T47D (cell line): Measurements from ENCODE around the gene APBA2.

Source experiments
- DNase-seq, 2 experiments: peaks; one replicate each; pipeline versions ENCODE4 v3.0.0 to v3.0.0-alpha.2; 2011 to 2012; ENCODE audit warnings: low read depth in 1 of 2, low spot score in 1 of 2
- JUND ChIP-seq: IDR thresholded peaks from 2 replicates; pipeline ENCODE4 v1.6.1; 2012; ENCODE audit warnings: low read depth
- in situ Hi-C: cut with HindIII; loops from 2 replicates; pipeline ENCODE4 v1.10.0; 2016; ENCODE audit warnings: low sequenced_read_pairs, low pct_unique_long_range_greater_than_20kb

APBA2 gene

DNA sequence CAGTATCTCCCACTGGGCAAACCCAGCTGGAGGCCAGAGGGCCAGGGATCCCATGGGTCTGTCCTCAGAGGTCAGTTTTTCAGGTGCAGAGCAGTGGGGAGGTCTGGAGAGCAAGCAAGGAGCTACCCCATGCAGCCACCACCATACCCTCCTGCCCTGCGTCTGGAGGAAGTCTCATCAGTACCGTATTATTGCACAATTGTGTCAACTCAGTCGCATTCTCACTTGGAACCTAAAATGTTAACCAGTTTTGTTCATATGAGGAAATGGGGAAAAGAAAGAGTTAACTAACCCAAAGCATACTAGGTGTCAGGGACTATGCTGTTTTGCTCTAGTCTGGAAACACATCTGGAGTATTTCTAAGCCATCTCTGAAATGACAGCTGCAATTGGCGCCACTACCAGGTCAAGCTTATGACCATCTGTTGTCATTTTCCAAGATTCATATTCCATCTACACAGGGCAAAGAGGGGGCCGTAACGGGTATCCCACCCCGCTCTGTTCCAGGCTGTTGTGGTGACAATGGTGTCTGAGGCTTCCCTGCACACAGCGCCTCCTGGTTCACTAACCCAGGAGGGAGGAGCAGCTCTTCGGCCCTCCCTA is 16.9 kb upstream of the APBA2 start:
- in situ Hi-C loops: no loop called here
- TF ChIP-seq JUND: no peak

DNA sequence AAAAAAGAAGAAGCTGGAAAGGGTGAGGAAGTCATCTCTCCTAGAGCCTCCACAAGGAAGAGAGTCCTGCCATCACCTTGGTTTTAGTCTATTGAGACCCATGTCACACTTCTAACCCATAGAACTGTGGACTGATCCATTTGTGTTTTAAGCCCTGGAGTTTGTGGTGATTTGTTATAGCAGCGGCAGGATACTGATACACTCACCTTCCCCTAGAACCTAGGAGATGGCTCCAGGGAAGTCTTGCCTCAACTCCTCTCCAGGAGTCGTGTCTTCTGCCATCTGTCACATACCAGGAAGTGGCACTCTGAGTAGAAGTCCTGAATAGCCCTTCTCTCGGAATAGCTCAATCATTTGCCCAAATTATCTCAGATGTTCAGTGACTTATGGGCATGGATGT is 14.6 kb upstream of the APBA2 start:
- no peak for DNase-seq
- in situ Hi-C loops: no loop called here
- TF ChIP-seq JUND: no peak

More for the DNA sequence above, 16.9 kb upstream of the APBA2 start:
- no peak for DNase-seq

DNA sequence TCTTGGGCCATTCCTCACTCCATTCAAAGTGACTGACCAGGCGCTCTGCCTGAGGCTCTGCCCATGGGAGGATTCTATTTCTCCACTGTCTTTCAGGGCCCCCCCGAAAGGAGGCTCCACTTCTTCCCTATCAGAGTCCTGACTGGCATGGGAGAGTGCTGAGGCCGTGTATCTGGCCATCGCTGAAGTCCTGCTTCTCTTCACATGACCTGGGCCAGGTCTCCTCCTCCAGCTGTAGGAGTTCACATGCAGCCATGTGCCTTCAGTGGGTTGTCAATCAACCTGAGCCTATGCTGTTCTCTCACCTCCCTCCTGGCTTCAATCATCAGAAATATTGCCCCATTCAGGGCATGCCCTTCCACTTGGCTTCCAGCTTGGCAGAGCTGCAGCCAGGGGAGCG is 12.8 kb upstream of the APBA2 start:
- DNase-seq: no peak
- in situ Hi-C loops: no loop called here

DNA sequence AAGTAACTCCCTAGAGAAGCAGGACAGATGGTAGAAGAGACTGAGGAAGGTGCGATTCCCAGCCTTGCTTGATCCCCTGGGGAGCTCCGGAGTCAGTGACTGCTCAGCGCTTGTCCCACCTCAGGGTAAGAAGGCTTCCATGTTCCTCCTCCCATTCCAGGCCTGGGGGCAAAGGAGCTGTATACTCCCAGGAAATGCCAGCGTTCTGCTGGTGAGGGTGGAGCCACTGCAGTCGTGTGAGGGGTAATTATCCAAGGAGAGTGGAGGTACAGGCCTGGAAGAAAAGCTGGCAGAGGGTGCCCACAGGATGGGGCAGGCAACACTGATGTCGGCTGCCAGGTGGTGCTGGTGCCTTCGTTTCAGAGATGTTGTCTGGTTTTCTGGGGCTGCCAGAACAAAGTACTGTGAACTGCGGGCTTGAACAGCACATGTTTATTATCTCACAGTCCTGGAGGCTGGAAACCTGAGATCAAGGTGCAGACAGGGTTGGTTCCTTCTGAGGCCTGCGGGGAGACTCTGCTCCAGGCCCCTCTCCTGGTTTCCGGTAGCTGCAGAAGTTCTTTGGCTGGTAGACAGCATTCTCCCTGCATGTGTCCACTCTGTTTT is 12.1 kb upstream of the APBA2 start:
- in situ Hi-C loops: no loop called here
- no peak for TF ChIP-seq JUND
- DNase-seq: no peak

More for the DNA sequence above, 12.8 kb upstream of the APBA2 start:
- TF ChIP-seq JUND: no peak

DNA sequence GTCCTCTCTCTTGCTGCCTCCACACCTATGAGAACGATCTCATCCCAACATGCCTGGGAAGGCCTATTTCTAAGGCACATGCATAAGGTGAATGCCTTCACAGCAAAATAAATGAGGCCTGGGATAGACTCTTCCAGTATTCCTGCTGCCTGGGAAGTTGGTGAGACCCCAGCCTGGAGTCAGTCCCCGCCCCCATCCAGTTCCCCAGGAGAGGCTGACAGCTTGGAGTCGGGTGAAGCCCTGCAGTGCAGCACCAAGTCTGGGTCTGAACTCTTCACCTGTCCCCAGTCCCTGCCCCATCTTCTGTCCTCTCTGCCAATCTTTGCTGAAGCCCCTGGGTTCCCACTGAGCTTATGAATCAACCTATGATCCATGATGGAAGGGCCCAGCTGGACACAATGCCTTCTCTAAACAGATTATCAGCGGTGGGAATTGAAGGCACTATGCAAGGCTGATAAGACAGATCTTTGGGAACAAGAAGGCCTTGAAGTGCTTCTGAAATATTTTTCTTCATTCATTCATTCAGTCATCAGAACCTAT is 10.2 kb upstream of the APBA2 start:
- in situ Hi-C loops: no loop called here
- DNase-seq: no peak
- no peak for TF ChIP-seq JUND

DNA sequence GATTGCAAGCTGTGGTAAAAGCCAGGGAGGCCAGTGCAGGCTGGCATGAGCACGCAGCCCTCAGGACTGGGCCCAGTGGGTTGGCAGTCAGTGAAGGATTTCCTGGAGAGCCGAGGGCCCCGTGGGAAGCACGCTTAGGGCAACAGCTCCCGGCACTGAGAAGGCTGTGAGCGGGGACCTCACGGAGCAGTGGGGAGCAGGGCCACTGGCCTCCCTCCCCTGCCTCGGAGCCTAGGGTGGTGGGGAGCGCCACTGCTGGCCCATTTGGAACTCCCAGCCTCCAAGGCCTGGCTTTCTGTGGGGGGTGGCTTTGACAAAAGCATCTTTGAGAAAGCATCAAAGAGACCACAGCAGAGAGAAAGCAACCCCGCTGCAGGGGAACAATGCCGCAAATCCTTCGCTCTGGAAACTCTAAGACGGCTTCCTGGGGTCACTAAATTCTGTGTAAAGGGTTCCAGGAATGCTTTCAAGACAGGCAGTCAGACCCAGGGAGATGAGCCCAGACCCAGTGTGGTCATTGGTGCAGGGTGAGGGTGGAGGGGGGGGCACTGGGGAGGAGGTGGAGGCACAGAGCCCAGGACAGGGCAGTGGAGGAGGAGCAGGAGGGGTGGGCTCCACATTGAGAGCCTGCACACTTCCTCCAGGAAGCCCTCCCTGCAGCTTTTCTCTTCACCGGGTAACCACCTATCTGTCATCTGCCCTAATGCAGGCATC is 9.5 kb upstream of the APBA2 start:
- in situ Hi-C loops: no loop called here
- TF ChIP-seq JUND: no peak
- DNase-seq: no peak

DNA sequence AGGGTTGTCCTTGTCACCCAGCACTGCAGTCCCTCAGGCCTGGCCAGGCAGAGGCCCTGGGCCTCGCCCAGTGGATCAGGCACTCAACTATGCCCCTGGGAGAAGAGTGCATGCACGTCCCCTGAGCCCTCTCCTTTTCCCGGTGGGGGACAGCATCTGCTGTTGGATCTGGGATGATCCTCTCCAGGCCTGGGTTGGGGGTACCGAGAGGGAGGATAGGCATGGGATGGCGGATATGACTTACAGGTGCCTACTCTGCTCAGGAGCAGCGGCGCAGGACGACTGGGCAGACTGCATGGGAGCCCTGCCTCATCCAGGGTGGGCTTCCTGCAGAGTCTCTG is 9.0 kb upstream of the APBA2 start:
- in situ Hi-C loops: no loop called here
- DNase-seq: no peak
- TF ChIP-seq JUND: no peak

DNA sequence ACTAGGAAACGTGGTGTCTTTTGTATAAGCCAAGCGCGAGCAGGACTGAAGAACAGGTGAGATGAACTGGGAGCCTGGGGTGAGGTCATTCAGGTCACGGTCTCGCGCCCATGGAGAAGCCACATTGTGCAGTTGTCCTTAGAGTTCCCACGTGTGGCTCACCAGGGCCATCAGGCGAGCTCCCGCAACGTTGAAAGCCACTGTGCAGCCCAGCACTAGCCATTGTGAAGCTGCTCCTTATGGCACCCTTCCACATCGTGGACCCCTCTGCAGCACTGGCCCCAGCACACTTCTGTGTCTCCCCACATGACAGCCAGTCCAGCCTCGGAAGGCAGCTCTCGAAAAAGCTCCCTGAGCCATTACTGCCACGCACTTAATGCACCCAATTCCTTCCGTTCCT is 7.6 kb upstream of the APBA2 start:
- no peak for DNase-seq
- no peak for TF ChIP-seq JUND
- in situ Hi-C loops: no loop called here

DNA sequence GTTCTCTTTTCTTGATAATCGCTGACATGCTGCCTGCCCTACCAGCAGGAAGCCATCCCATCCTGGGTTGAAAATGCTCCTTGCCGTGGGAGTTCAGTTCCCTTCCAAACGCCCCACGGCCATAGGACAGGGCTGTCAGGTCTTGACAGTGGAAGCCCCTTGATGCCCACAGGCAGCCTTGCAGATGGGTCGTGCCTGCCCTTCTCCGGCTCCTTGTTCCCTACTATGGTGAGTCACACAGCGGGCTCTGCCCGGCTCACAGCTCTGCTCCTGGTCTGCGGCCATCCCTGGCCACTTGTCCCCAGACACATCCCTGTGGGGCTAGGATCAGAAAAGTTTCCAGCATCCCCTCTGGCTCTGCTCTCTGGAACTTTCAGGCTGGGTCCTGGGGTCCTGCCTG is 6.2 kb upstream of the APBA2 start:
- DNase-seq: no peak
- no peak for TF ChIP-seq JUND
- in situ Hi-C loops: no loop called here

DNA sequence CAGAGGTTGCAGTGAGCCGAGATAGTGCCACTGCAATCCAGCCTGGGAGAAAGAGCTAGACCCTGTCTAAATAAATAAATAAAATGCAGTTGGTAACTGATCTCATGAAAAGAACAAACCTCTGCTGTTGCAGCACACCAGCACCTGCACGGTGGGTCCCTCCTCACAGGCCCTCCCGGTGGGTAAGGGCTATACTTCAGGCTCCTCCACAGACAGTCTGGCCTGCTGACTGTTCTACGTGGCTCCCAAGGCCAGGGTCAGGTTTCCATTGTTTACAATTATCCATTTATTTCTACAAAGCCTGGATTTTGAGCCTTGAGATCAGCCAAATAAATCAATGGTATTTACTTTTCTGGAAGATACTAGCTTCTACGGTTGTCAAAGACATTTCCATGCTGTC is 5.1 kb upstream of the APBA2 start:
- DNase-seq: no peak
- in situ Hi-C loops: no loop called here
- TF ChIP-seq JUND: no peak

DNA sequence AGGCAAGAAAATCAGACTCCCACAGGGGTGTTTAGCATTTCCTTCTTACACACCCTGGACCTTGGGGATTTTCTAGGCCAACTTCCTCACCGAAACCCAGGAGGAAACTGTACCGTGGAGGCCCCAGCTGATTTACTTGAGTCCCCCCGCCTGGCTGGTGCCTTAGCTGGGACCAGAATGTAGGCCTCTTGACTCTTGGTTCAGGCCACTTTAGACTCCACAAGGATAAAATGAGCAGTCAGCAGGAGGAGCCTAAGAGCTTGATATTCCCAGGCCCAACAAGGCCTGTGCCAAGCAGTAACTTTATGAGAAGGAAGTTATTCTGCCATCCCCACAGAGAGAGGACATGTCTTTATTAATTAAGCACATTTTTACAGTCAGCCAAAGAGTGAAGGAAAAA is 4.6 kb upstream of the APBA2 start:
- no peak for DNase-seq
- in situ Hi-C loops: no loop called here
- no peak for TF ChIP-seq JUND

DNA sequence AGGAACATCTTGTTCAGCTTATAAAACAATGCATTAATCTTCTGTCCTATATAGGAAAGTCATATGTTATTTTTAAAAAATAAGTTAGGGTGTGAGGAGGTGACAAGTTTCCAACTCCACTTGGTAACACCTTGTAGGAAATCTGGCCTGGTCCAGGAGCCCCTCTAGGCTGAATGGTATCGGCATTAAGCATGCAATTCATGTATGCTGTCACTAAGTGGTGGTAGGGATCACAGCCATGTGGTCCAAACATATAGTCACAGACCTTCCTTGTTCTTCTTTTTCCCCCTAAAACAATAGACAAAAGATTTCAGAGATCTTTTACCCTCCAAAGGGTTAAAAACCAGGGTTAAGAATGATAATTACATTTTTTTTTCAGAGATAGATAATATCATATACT is 4.2 kb upstream of the APBA2 start:
- DNase-seq: no peak
- in situ Hi-C loops: no loop called here
- no peak for TF ChIP-seq JUND

DNA sequence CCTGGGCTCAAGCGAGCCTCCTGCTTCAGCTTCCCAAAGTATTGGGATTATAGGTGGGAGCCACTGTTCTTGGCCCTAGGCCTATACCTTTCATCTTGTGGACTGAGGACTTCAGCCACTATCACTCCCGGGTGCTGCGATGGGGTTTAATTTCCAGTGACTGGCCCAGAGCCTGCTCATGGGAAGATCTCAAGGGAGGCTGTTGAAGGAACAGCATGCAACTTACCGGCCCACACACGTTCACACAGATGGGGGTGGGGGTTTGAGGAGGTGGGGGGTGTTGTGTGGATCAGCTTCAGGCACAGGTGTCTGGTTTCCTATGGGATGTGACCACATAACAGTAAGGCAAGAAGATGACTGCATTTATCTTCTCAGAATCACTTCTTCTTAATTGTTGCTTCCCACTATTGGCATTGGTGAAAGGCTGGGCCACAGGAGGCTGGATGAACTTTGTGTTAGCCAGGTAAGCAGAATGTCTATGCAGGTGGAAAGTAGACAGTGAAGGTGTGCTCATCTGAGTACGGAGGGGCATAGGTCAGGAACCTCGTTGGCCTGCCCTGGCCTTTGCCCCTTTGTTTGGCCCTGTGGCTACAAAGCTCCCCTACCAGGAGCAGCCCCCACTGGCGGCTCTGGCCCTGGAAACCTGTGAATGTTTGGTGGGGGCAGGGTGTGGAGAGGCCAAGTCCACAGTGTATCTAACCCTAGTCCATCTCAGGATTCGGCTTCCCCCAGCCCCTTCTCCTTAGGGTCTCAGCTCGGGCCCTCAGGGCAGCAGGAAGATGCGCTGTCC is 1.4 kb upstream of the APBA2 start:
- DNase-seq: no peak
- no peak for TF ChIP-seq JUND
- in situ Hi-C loops: no loop called here
